ENCODE results near the gene SHPK.

Gene SHPK

GRCh38 chr17:3636154-3636907 is at the start of gene SHPK, which contains the start of gene CTNS:
TSS of gene SHPK (minus strand) at chr17:3636250. CDS start at chr17:3636219, 31 bp downstream.
TSS of gene CTNS (plus strand) at chr17:3636760. CDS start at chr17:3640207, 3,447 bp downstream.
- peak; percentile 90 for DNase-seq

GRCh38 chr17:3685174-3685573 is 49.1 kb upstream of the SHPK start:
- no peak for DNase-seq

GRCh38 chr17:3683054-3683511 is 47.0 kb upstream of the SHPK start:
- peak; percentile 39 for DNase-seq

GRCh38 chr17:3682033-3682432 is 46.0 kb upstream of the SHPK start:
- no peak for DNase-seq

- no peak for DNase-seq
Observed at GRCh38 chr17:3681565-3681964, 45.5 kb upstream of the SHPK start.

GRCh38 chr17:3681057-3681456 is 45.0 kb upstream of the SHPK start:
- no peak for DNase-seq

- DNase-seq, result no peak
Observed at GRCh38 chr17:3679531-3680126, 43.6 kb upstream of the SHPK start.

- no peak for DNase-seq
Observed at GRCh38 chr17:3678821-3679530, 42.9 kb upstream of the SHPK start.

- DNase-seq, result no peak
Observed at GRCh38 chr17:3678095-3678820, 42.2 kb upstream of the SHPK start.

GRCh38 chr17:3675886-3676285 is 39.8 kb upstream of the SHPK start:
- DNase-seq, result no peak

GRCh38 chr17:3672571-3672970 is 36.5 kb upstream of the SHPK start:
- no peak for DNase-seq

GRCh38 chr17:3669548-3669947 is 33.5 kb upstream of the SHPK start:
- no peak for DNase-seq

GRCh38 chr17:3669085-3669347 is 33.0 kb upstream of the SHPK start:
- DNase-seq, result no peak

GRCh38 chr17:3668279-3669084 is 32.4 kb upstream of the SHPK start, which contains the start of the genes EMC6 and TAX1BP3:
TSS of gene EMC6 (plus strand) at chr17:3668812. CDS start at chr17:3669147, 335 bp downstream.
TSS of gene TAX1BP3 (minus strand) at chr17:3668578. CDS start at chr17:3668526, 52 bp downstream.
- peak; percentile 99 for DNase-seq

- DNase-seq, result no peak
Observed at GRCh38 chr17:3667366-3668278, 31.6 kb upstream of the SHPK start.

- DNase-seq, result no peak
Observed at GRCh38 chr17:3666516-3666915, 30.5 kb upstream of the SHPK start.

- DNase-seq, result no peak
Observed at GRCh38 chr17:3665834-3666233, 29.8 kb upstream of the SHPK start.

GRCh38 chr17:3663102-3664011 is 27.3 kb upstream of the SHPK start:
- DNase-seq, result no peak

GRCh38 chr17:3660311-3660891 is 24.4 kb upstream of the SHPK start:
- DNase-seq, result no peak

All from activated CD4-positive, alpha-beta T cell treated with anti-CD3 and anti-CD28 coated beads for 1 hour (primary cell).